Pancreas (tissue), 10 donors: ENCODE measurements around the gene SLC35A3. TPM values are rescaled to one million over a fixed set of nuclear protein-coding genes. Genes with fewer than 3 reads are reported as not detected.
A peak's percentile ranks its signal among the peaks of the same experiment; 100 is the strongest.

Experiments used
- ATAC-seq, 4 donors: fragments of 200-7000 bp; cut with Tn5 transposase; one replicate each; pipeline versions ENCODE4 v1.8.0 to v1.9.1; 2020; ENCODE audit warnings: mild to moderate bottlenecking in 4 of 4, moderate library complexity in 4 of 4
- DNase-seq, 6 donors: peaks; one replicate each; pipeline ENCODE4 v3.0.0-alpha.2; 2020
- FAIRE-seq: peaks from 2 replicates; lab custom pipeline; 2012; peaks lifted over from hg19 to GRCh38; lab: Jason Lieb, UNC
- H3K27ac ChIP-seq, 4 donors: fragments of 200-600 bp; sonication (generic); 1 replicate in 3 of 4; 2 replicates in 1 of 4; pipeline versions ENCODE4 v1.5.0 to v1.8.0; 2020
- H3K27me3 ChIP-seq, 4 donors: fragments of 200-600 bp; one replicate each; pipeline ENCODE4 v1.8.0; 2021
- H3K36me3 ChIP-seq, 3 donors: fragments of 200-600 bp; sonication (generic) in 1 of 3; one replicate each; pipeline versions ENCODE4 v1.5.0 to v1.8.0; 2020 to 2021
- H3K4me1 ChIP-seq, 3 donors: fragments of 200-600 bp; one replicate each; pipeline ENCODE4 v1.8.0; 2021
- H3K4me3 ChIP-seq, 4 donors: fragments of 200-600 bp; sonication (generic) in 2 of 4; one replicate each; pipeline versions ENCODE4 v1.5.0 to v1.8.0; 2020 to 2021
- H3K9me3 ChIP-seq, 4 donors: fragments of 200-600 bp; one replicate each; pipeline ENCODE4 v1.8.0; 2021
- WGBS, 2 donors: extraction: QIAGEN DNeasy Blood & Tissue Kit; methylation state at CpG; one replicate each; pipeline ENCODE4 v1.1.7; 2013; 5-methylcytosine and 5-hydroxymethylcytosine counted together
- intact Hi-C, 3 donors: fragments of 100-400 bp; cut with DNase I; formaldehyde crosslinking; loops; one replicate each; pipeline versions ENCODE4 v1.11.1 to v1.14.2; 2022
- polyA plus RNA-seq, 2 donors: library from polyadenylated mRNA; stranded (reverse); fragments of 200-250 nt; gene quantifications; one replicate each; pipeline ENCODE4 v1.2.3, GENCODE V29; 2013
- total RNA-seq, 6 donors: library from RNA; stranded (reverse); fragmentation: NEBNext Ultra II Directional in 4 of 6; extraction: Animal tissue kit (Norgen Biotek cat#: 25700) in 4 of 6; gene quantifications; one replicate each; pipeline versions ENCODE4 v1.2.1 to v1.2.4, GENCODE V29; 2021 to 2023
- TF ChIP-seq, protein P1 (sequence below), 4 donors: fragments of 200-600 bp; sonication (generic) in 3 of 4; IDR thresholded peaks; one replicate each; pipeline versions ENCODE4 v1.5.0 to v1.8.0; 2021; ENCODE audit warnings: antibody characterized with exemption in 4 of 4
- donor health status: healthy with polysubstance abuse.
- donor health status: DM: no; HTN: no; CAD: no; lungs with moderate emphysema.
- donor health status: DM: no; HTN: no; CAD: no.
- donor health status: control.
- donor health status: control.
- donor health status: Bipolar disorder and iron deficiency.
- donor health status: DM: yes; HTN: yes; CAD: no.
- donor health status: DM: no; HTN: no; CAD: no.
- donor health status: DM: no; HTN: no; CAD: no.
- donor health status: DM: yes; HTN: yes; CAD: no.

Gene SLC35A3
- total and polyA plus RNA-seq, 8 donors = 6.3 to 15.6 (median 10.2) TPM

GRCh38 chr1:100051893-100052292 is 82.1 kb downstream of the SLC35A3 start:
- no peak overlapping the region for H3K27ac ChIP-seq
- intact Hi-C loops = no loop called here
- no peak for FAIRE-seq

GRCh38 chr1:100053119-100053518 is 83.3 kb downstream of the SLC35A3 start:
- no peak overlapping the region for H3K4me3 ChIP-seq
- H3K27me3 ChIP-seq = no peaks in the 10 kb centered on the region
- TF ChIP-seq, protein P1, sequence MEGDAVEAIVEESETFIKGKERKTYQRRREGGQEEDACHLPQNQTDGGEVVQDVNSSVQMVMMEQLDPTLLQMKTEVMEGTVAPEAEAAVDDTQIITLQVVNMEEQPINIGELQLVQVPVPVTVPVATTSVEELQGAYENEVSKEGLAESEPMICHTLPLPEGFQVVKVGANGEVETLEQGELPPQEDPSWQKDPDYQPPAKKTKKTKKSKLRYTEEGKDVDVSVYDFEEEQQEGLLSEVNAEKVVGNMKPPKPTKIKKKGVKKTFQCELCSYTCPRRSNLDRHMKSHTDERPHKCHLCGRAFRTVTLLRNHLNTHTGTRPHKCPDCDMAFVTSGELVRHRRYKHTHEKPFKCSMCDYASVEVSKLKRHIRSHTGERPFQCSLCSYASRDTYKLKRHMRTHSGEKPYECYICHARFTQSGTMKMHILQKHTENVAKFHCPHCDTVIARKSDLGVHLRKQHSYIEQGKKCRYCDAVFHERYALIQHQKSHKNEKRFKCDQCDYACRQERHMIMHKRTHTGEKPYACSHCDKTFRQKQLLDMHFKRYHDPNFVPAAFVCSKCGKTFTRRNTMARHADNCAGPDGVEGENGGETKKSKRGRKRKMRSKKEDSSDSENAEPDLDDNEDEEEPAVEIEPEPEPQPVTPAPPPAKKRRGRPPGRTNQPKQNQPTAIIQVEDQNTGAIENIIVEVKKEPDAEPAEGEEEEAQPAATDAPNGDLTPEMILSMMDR (IDR thresholded peaks at IDR 0.05) = no peak
- no peaks in the 10 kb centered on the region for H3K4me1 ChIP-seq
- ATAC-seq = no peak
- intact Hi-C loops = no loop called here
- no peaks in the 10 kb centered on the region for H3K36me3 ChIP-seq
- no peak for DNase-seq
- no peak for FAIRE-seq
- no peaks in the 10 kb centered on the region for H3K9me3 ChIP-seq
- no peak overlapping the region for H3K27ac ChIP-seq

More at GRCh38 chr1:100051893-100052292, 82.1 kb downstream of the SLC35A3 start:
- DNase-seq = no peak
- no peak for ATAC-seq
- H3K9me3 ChIP-seq = no peaks in the 10 kb centered on the region
- 44 to 52% methylated on average over 1 of the region's 1 CpG for WGBS, 2 donors
- no peak overlapping the region for H3K4me3 ChIP-seq
- no peaks in the 10 kb centered on the region for H3K4me1 ChIP-seq
- H3K36me3 ChIP-seq = no peaks in the 10 kb centered on the region
- TF ChIP-seq, protein P1 (IDR thresholded peaks at IDR 0.05) = no peak
- H3K27me3 ChIP-seq = no peaks in the 10 kb centered on the region

GRCh38 chr1:100053727-100054126 is 83.9 kb downstream of the SLC35A3 start:
- TF ChIP-seq, protein P1 (IDR thresholded peaks at IDR 0.05) = no peak
- H3K9me3 ChIP-seq = no peaks in the 10 kb centered on the region
- no peaks in the 10 kb centered on the region for H3K27me3 ChIP-seq

DNA sequence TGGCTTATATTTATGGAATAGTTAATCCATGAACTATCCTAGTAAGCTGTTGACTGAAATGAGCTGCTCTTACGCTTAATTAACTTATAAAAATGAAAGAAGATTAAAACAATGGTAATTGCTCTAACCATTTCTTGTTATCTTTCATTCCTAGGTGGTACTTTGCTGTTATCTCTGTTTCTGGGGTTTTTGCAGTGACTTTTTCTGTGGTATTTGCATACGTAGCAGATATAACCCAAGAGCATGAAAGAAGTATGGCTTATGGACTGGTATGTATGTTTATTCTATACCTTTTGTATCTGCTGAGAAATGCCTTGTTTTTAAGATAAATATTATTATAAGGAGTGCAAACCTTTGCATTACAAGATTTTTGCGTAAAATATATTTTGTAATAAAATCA is 91.9 kb downstream of the SLC35A3 start:
- H3K36me3 ChIP-seq = peaks cover 0 to 31% (median 10%) of the 10 kb centered on the region in 3 donors
- H3K4me3 ChIP-seq = no peak overlapping the region
- H3K4me1 ChIP-seq = no peaks in the 10 kb centered on the region
- no peaks in the 10 kb centered on the region for H3K9me3 ChIP-seq
- intact Hi-C loops = no loop called here
- TF ChIP-seq, protein P1 (IDR thresholded peaks at IDR 0.05) = no peak
- FAIRE-seq (no peak), ATAC-seq (no peak), DNase-seq (no peak)
- H3K27me3 ChIP-seq = no peaks in the 10 kb centered on the region
- H3K27ac ChIP-seq = no peak overlapping the region
- WGBS, 2 donors = 94 to 96% methylated on average over 3 of the region's 3 CpGs

More at GRCh38 chr1:100053727-100054126, 83.9 kb downstream of the SLC35A3 start:
- H3K36me3 ChIP-seq = no peaks in the 10 kb centered on the region
- H3K27ac ChIP-seq = no peak overlapping the region
- intact Hi-C loops = no loop called here
- no peak overlapping the region for H3K4me3 ChIP-seq
- no peak for DNase-seq
- no peak for ATAC-seq
- 89 to 91% methylated on average over 4 of the region's 4 CpGs for WGBS, 2 donors
- no peak for FAIRE-seq
- H3K4me1 ChIP-seq = no peaks in the 10 kb centered on the region

GRCh38 chr1:100065183-100065968 is 95.6 kb downstream of the SLC35A3 start:
- no peaks in the 10 kb centered on the region for H3K4me1 ChIP-seq
- intact Hi-C loops = no loop called here
- H3K27me3 ChIP-seq = no peaks in the 10 kb centered on the region
- TF ChIP-seq, protein P1 (IDR thresholded peaks at IDR 0.05) = no peak
- 88 to 94% methylated on average over 1 of the region's 1 CpG for WGBS, 2 donors
- H3K36me3 ChIP-seq = peaks cover 0 to 48% (median 27%) of the 10 kb centered on the region in 3 donors
- FAIRE-seq (no peak), DNase-seq (no peak), ATAC-seq (no peak)
- peak overlapping the region in 1 of 4 donors; percentile 8 for H3K27ac ChIP-seq
- no peak overlapping the region for H3K4me3 ChIP-seq
- no peaks in the 10 kb centered on the region for H3K9me3 ChIP-seq
